GM23338 (cell line): ENCODE data around the gene PLXNA2.

ENCODE experiments used
- CREB1 ChIP-seq: fragments of 250-450 bp; sonication (Bioruptor Pico); IDR thresholded peaks from 2 replicates; pipeline ENCODE4 v1.5.0; 2020; ENCODE audit warnings: low read depth, mild to moderate bottlenecking, moderate library complexity
- CTCF ChIP-seq, 2 experiments: fragments of 200-600 bp in 1 of 2; sonication (generic) in 1 of 2; conservative IDR thresholded peaks; 2 replicates each; pipeline versions ENCODE4 v1.5.1 to v1.6.1; 2016 to 2017; ENCODE audit warnings: antibody characterized with exemption in 2 of 2, low read depth in 2 of 2, mild to moderate bottlenecking in 2 of 2, moderate library complexity in 1 of 2
- ETS1 ChIP-seq: IDR thresholded peaks from 2 replicates; pipeline ENCODE4 v1.6.1; 2016; ENCODE audit warnings: antibody characterized with exemption
- EZH2 ChIP-seq: fragments of 200-600 bp; sonication (generic); IDR thresholded peaks from one replicate; pipeline ENCODE4 v1.8.0; 2017; ENCODE audit warnings: antibody characterized with exemption, mild to moderate bottlenecking, low read depth; ENCODE audit not compliant: unreplicated experiment
- EZH2phosphoT487 ChIP-seq: fragments of 200-600 bp; sonication (generic); IDR thresholded peaks from one replicate; pipeline ENCODE4 v1.8.1; 2018; ENCODE audit warnings: antibody characterized with exemption; ENCODE audit not compliant: unreplicated experiment
- JUNB ChIP-seq: IDR thresholded peaks from one replicate; pipeline ENCODE4 v1.6.1; 2016; ENCODE audit warnings: antibody characterized with exemption; ENCODE audit not compliant: unreplicated experiment
- NANOG ChIP-seq: IDR thresholded peaks from 2 replicates; pipeline ENCODE4 v1.6.1; 2016; ENCODE audit warnings: antibody characterized with exemption, borderline replicate concordance
- POLR2AphosphoS5 ChIP-seq: IDR thresholded peaks from 2 replicates; pipeline ENCODE4 v1.6.1; 2016; ENCODE audit warnings: antibody characterized with exemption, low read depth
- REST ChIP-seq: IDR thresholded peaks from one replicate; pipeline ENCODE4 v1.6.1; 2018; ENCODE audit warnings: antibody characterized with exemption; ENCODE audit not compliant: unreplicated experiment
- STAT1 ChIP-seq: IDR thresholded peaks from one replicate; pipeline ENCODE4 v1.6.1; 2016; ENCODE audit warnings: antibody characterized with exemption; ENCODE audit not compliant: unreplicated experiment
- ZNF114 ChIP-seq: fragments of 250-450 bp; sonication (Bioruptor Pico); IDR thresholded peaks from 2 replicates; pipeline ENCODE4 v1.5.0; 2020; ENCODE audit warnings: mild to moderate bottlenecking, moderate library complexity
- ZNF331 ChIP-seq: fragments of 250-450 bp; sonication (Bioruptor Pico); IDR thresholded peaks from 2 replicates; pipeline ENCODE4 v1.5.0; 2020; ENCODE audit warnings: low read depth, mild to moderate bottlenecking, moderate library complexity
- ZNF462 ChIP-seq: fragments of 250-450 bp; sonication (Bioruptor Pico); IDR thresholded peaks from 2 replicates; pipeline ENCODE4 v1.5.0; 2020; ENCODE audit warnings: mild to moderate bottlenecking, moderate library complexity

GRCh38 chr1:208120431-208120790 lies 123.8 kb downstream of the PLXNA2 start:
- TF ChIP-seq EZH2 (no peak), CTCF (conservative IDR thresholded peaks at IDR 0.05; ENCODE audit: low read depth in 2 of 2) (no peak), REST (no peak), EZH2phosphoT487 (no peak), JUNB (no peak), STAT1 (no peak), NANOG (no peak), ZNF331 (CRISPR knock-in tag) (no peak), CREB1 (CRISPR knock-in tag) (no peak), POLR2AphosphoS5 (no peak), ZNF114 (CRISPR knock-in tag) (no peak), ETS1 (no peak), ZNF462 (CRISPR knock-in tag) (no peak)
